Subcutaneous adipose tissue (tissue), 4 donors: ENCODE measurements around the gene TRMU. TPM values are rescaled to one million over a fixed set of nuclear protein-coding genes. Genes with fewer than 3 reads are reported as not detected.

ENCODE experiments used
- CTCF ChIP-seq: fragments of 450-650 bp; IDR thresholded peaks from one replicate; pipeline ENCODE4 v1.5.1; 2016; ENCODE audit warnings: low read depth, mild to moderate bottlenecking, control low read depth, antibody characterized with exemption, moderate library complexity
- total RNA-seq, 4 donors: library from RNA; depleted of rRNA; stranded (reverse); fragments of >200 nt; gene quantifications; one replicate each; pipeline ENCODE4 v1.1.0, GENCODE V29; 2016

TRMU gene
- total RNA-seq, 4 donors from 2014 or later = 28.7 to 49.0 (median 31.3) TPM

GRCh38 chr22:46290121-46290842, 45.2 kb upstream of the TRMU start:
- no peak for TF ChIP-seq CTCF

- TF ChIP-seq CTCF = no peak
Measured at GRCh38 chr22:46290843-46291785, 44.4 kb upstream of the TRMU start.

- TF ChIP-seq CTCF = no peak
Measured at GRCh38 chr22:46292173-46292572, 43.3 kb upstream of the TRMU start.

GRCh38 chr22:46292732-46293131, 42.8 kb upstream of the TRMU start:
- TF ChIP-seq CTCF = no peak

- TF ChIP-seq CTCF = no peak
Measured at GRCh38 chr22:46293577-46294260, 41.8 kb upstream of the TRMU start.

GRCh38 chr22:46294784-46295183, 40.7 kb upstream of the TRMU start:
- no peak for TF ChIP-seq CTCF
